ENCODE results near the gene CELSR1. TPM values are rescaled to one million over a fixed set of nuclear protein-coding genes. Genes with fewer than 3 reads are reported as not detected.
"Not testable (repeated sequence)": the region's sequence is repeated elsewhere in the genome, so short reads cannot be mapped to it uniquely, and the experiment has no call there.

The CELSR1 gene
- total RNA-seq, 1 donor from 2014 or later: 18.8 TPM

DNA sequence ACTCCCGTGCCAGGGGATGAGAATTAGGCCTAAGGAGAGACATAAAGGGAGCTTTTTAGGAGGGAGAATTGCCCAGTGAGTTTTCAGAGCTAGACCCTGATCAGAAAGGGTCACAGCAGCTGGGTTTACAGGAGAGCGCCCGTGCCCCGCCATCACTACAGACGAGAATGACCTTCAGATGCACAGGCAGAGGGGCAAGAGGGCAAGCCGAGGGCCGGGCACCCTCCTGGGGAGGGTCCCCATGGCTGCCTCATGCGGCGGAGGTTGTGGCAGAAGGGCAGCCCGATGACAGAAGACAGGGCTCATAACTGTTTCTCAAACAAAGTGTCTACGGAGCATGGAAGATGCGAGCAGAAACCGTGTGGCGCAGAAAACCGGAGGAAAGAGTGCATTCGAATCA, 129.7 kb downstream of the CELSR1 start:
- Mint-ChIP-seq H3K36me3 (no peaks in the 10 kb centered on the region), H3K27me3 (ENCODE audit: low read depth) (no peaks in the 10 kb centered on the region), H3K27ac (no peak overlapping the region), H3K9me3 (peaks cover 3% of the 10 kb centered on the region), H3K4me3 (no peak overlapping the region), H3K4me1 (peaks cover 2% of the 10 kb centered on the region)
- no peak for DNase-seq (ENCODE audit: low spot score in 2 of 2, unreplicated experiment in 2 of 2)
- TF ChIP-seq, protein P1, sequence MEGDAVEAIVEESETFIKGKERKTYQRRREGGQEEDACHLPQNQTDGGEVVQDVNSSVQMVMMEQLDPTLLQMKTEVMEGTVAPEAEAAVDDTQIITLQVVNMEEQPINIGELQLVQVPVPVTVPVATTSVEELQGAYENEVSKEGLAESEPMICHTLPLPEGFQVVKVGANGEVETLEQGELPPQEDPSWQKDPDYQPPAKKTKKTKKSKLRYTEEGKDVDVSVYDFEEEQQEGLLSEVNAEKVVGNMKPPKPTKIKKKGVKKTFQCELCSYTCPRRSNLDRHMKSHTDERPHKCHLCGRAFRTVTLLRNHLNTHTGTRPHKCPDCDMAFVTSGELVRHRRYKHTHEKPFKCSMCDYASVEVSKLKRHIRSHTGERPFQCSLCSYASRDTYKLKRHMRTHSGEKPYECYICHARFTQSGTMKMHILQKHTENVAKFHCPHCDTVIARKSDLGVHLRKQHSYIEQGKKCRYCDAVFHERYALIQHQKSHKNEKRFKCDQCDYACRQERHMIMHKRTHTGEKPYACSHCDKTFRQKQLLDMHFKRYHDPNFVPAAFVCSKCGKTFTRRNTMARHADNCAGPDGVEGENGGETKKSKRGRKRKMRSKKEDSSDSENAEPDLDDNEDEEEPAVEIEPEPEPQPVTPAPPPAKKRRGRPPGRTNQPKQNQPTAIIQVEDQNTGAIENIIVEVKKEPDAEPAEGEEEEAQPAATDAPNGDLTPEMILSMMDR (IDR thresholded peaks at IDR 0.05; ENCODE audit: unreplicated experiment): no peak

DNA sequence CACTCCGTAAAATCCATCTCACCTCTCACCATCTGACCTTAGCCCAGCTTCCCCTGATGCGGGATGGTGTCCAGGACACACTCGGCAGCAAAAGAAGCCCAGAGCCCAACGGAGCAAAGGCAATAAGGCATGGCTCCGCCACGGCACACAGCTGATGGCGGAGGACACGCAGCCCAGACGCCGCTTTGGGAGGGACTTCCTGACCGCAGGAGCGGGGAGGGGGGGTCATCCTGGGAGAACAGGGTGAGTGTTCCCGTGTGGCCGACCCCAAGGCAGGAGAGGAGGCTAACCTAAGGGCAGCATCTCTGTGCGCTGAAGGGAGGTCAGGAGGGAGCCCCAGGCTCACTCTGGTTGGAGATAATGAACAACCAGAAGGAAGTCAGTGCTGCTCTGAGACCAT, 130.6 kb downstream of the CELSR1 start:
- DNase-seq (ENCODE audit: low spot score in 2 of 2, unreplicated experiment in 2 of 2): no peak
- Mint-ChIP-seq H3K9me3 (peaks cover 5% of the 10 kb centered on the region), H3K36me3 (no peaks in the 10 kb centered on the region), H3K4me1 (peaks cover 2% of the 10 kb centered on the region), H3K4me3 (no peak overlapping the region), H3K27me3 (ENCODE audit: low read depth) (no peaks in the 10 kb centered on the region), H3K27ac (no peak overlapping the region)
- TF ChIP-seq, protein P1 (IDR thresholded peaks at IDR 0.05; ENCODE audit: unreplicated experiment): no peak

DNA sequence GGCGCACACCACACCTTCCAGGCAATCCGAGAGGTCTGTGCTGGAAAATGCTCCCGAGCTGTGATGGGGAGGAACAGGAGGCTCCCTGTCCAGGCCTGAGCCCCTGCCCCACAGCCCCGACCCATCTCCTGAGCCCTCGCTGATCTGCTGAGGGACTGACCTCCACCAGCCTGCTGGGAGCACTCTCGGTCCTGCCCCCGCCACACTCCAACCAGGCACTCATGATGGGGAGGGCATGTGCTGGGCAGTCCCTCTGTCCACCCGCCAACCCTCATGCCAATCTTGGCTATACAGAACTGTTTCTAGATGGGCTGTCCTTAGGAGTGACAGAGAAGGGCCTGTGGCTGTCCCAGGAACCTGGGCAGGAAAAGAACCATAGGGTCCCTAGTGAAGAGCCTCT, 131.1 kb downstream of the CELSR1 start:
- H3K4me3 Mint-ChIP-seq: no peak overlapping the region
- TF ChIP-seq, protein P1 (IDR thresholded peaks at IDR 0.05; ENCODE audit: unreplicated experiment): no peak
- no peak for DNase-seq (ENCODE audit: low spot score in 2 of 2, unreplicated experiment in 2 of 2)
- peaks cover 5% of the 10 kb centered on the region for H3K9me3 Mint-ChIP-seq
- H3K4me1 Mint-ChIP-seq: peaks cover 2% of the 10 kb centered on the region
- H3K27ac Mint-ChIP-seq: no peak overlapping the region
- no peaks in the 10 kb centered on the region for H3K36me3 Mint-ChIP-seq
- H3K27me3 Mint-ChIP-seq (ENCODE audit: low read depth): no peaks in the 10 kb centered on the region

DNA sequence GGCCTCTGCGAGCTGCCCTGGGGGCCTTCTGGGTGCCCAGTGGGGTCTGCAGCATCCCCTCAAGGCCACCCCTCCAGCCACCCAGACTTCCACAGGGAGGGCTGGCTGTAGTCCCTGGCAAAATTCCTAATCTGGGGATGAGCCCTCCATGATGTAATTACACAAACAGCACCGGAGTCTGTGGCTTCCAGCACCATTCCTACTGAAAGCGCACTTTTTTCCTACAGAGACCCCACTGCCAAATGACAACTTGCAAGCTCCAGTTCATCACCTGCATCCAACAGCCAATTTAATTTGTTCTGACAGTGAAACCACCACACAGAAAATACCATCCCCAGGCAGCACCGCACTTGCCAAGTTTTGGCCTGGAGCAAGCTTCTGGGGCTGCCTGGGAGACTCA, 131.5 kb downstream of the CELSR1 start:
- no peak overlapping the region for H3K27ac Mint-ChIP-seq
- H3K36me3 Mint-ChIP-seq: no peaks in the 10 kb centered on the region
- peaks cover 5% of the 10 kb centered on the region for H3K9me3 Mint-ChIP-seq
- TF ChIP-seq, protein P1 (IDR thresholded peaks at IDR 0.05; ENCODE audit: unreplicated experiment): no peak
- no peak for DNase-seq (ENCODE audit: low spot score in 2 of 2, unreplicated experiment in 2 of 2)
- peaks cover 2% of the 10 kb centered on the region for H3K4me1 Mint-ChIP-seq
- no peaks in the 10 kb centered on the region for H3K27me3 Mint-ChIP-seq (ENCODE audit: low read depth)
- H3K4me3 Mint-ChIP-seq: no peak overlapping the region

DNA sequence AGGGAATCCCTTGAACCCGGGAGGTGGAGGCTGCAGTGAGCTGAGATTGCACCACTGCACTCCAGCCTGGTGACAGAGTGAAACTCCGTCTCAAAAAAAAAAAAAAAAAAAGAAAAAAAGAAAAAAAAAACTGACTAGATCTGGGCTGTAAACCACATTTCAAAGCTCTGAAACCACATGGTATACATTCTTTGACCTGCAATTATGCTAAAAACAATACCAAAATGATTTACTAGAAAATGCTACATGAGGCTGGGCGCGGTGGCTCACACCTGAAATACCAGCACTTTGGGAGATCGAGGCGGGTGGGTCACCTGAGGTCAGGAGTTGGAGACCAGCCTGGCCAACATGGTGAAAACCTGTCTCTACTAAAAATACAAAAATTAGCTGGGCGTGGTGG, 133.5 kb downstream of the CELSR1 start:
- H3K4me3 Mint-ChIP-seq; H3K27ac Mint-ChIP-seq; DNase-seq (ENCODE audit: low spot score in 2 of 2, unreplicated experiment in 2 of 2); H3K9me3 Mint-ChIP-seq; H3K36me3 Mint-ChIP-seq; H3K4me1 Mint-ChIP-seq; H3K27me3 Mint-ChIP-seq (ENCODE audit: low read depth): not testable (repeated sequence)

DNA sequence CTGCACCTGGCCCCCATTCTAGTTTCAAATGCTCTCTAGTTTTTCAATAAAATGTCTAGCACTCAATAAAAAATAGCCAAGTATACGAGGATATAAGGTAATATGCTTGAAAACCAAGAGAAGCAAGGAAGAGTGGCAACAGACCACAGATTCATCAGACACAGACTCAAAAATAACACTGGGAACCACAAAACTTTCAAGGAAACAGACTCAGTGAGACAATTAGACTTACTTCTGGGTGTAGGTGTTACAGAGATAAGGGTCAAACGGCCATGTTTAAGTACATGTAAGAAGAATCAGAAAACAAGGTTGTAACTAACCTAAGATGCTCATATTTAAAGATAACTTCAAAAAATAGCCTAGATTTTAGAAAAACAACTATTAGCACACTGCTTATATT, 134.9 kb downstream of the CELSR1 start:
- DNase-seq (ENCODE audit: low spot score in 2 of 2, unreplicated experiment in 2 of 2): no peak
- H3K27me3 Mint-ChIP-seq (ENCODE audit: low read depth): no peaks in the 10 kb centered on the region
- H3K9me3 Mint-ChIP-seq: peaks cover 5% of the 10 kb centered on the region
- H3K4me3 Mint-ChIP-seq: no peak overlapping the region
- H3K36me3 Mint-ChIP-seq: no peaks in the 10 kb centered on the region
- TF ChIP-seq, protein P1 (IDR thresholded peaks at IDR 0.05; ENCODE audit: unreplicated experiment): no peak
- no peaks in the 10 kb centered on the region for H3K4me1 Mint-ChIP-seq
- no peak overlapping the region for H3K27ac Mint-ChIP-seq
